PFSK-1 (cell line): Measurements from ENCODE around the gene ARHGAP5.

Experiments
- FOXP2 ChIP-seq: optimal IDR thresholded peaks from 2 replicates; pipeline ENCODE3; 2011; ENCODE audit warnings: borderline replicate concordance, control low read depth, inconsistent platforms; ENCODE audit not compliant: insufficient read depth; ENCODE audit errors: extremely low read length, extremely low read depth
- POLR2AphosphoS5 ChIP-seq: IDR thresholded peaks from 2 replicates; pipeline ENCODE4 v1.6.1; 2012; ENCODE audit warnings: low read depth, mild to moderate bottlenecking, control low read depth, low read length, moderate library complexity
- REST ChIP-seq, 2 experiments: IDR thresholded peaks; 2 replicates each; pipeline versions ENCODE4 v1.6.1 to v1.8.0; 2011 to 2012; ENCODE audit warnings: low read depth in 2 of 2, low read length in 2 of 2, control low read depth in 1 of 2, inconsistent platforms in 1 of 2, mild to moderate bottlenecking in 1 of 2, moderate library complexity in 1 of 2; ENCODE audit not compliant: insufficient read depth in 1 of 2
- SIN3A ChIP-seq: IDR thresholded peaks from 2 replicates; pipeline ENCODE4 v1.6.1; 2012; ENCODE audit warnings: mild to moderate bottlenecking, low read length, moderate library complexity, borderline replicate concordance; ENCODE audit not compliant: insufficient read depth
- TAF1 ChIP-seq: IDR thresholded peaks from 2 replicates; pipeline ENCODE4 v1.6.1; 2012; ENCODE audit warnings: low read length, control low read depth, borderline replicate concordance; ENCODE audit not compliant: insufficient read depth

ARHGAP5 gene

GRCh38 chr14:32186248-32186647, 109.1 kb downstream of the ARHGAP5 start:
- TF ChIP-seq REST (IDR thresholded peaks at IDR 0.05; ENCODE audit: insufficient read depth in 1 of 2, low read depth in 2 of 2, low read length in 2 of 2) (no peak), SIN3A (no peak), TAF1 (no peak), FOXP2 (no peak), POLR2AphosphoS5 (no peak)

GRCh38 chr14:32189811-32190210, 112.7 kb downstream of the ARHGAP5 start:
- TF ChIP-seq POLR2AphosphoS5 (no peak), FOXP2 (no peak), SIN3A (no peak), TAF1 (no peak), REST (IDR thresholded peaks at IDR 0.05; ENCODE audit: insufficient read depth in 1 of 2, low read depth in 2 of 2, low read length in 2 of 2) (no peak)

GRCh38 chr14:32190673-32191072, 113.6 kb downstream of the ARHGAP5 start:
- TF ChIP-seq POLR2AphosphoS5 (no peak), TAF1 (no peak), REST (IDR thresholded peaks at IDR 0.05; ENCODE audit: insufficient read depth in 1 of 2, low read depth in 2 of 2, low read length in 2 of 2) (no peak), SIN3A (no peak), FOXP2 (no peak)

- TF ChIP-seq TAF1 (no peak), REST (IDR thresholded peaks at IDR 0.05; ENCODE audit: insufficient read depth in 1 of 2, low read depth in 2 of 2, low read length in 2 of 2) (no peak), POLR2AphosphoS5 (no peak), SIN3A (no peak), FOXP2 (no peak)
Observed at GRCh38 chr14:32192712-32193373, 115.7 kb downstream of the ARHGAP5 start.

GRCh38 chr14:32193532-32193931, 116.4 kb downstream of the ARHGAP5 start:
- TF ChIP-seq TAF1 (no peak), SIN3A (no peak), REST (IDR thresholded peaks at IDR 0.05; ENCODE audit: insufficient read depth in 1 of 2, low read depth in 2 of 2, low read length in 2 of 2) (no peak), POLR2AphosphoS5 (no peak), FOXP2 (no peak)
